Activated CD4-positive, alpha-beta T cell treated with anti-CD3 and anti-CD28 coated beads, Interleukin-2, amount 50 U/mL, for 4 hours (primary cell): ENCODE results near the gene ZNF808.
A peak's percentile ranks its signal among the peaks of the same experiment; 100 is the strongest.
"Not testable (repeated sequence)": the region's sequence is repeated elsewhere in the genome, so short reads cannot be mapped to it uniquely, and the experiment has no call there.

Experiments used
- DNase-seq, 2 experiments: peaks; one replicate each; pipeline ENCODE4 v3.0.0-alpha.2; 2020

ZNF808 gene

GRCh38 chr19:52601025-52601973 lies 73.8 kb downstream of the ZNF808 start:
- peak; percentile 92 to 93 for DNase-seq

GRCh38 chr19:52601974-52602366 lies 74.5 kb downstream of the ZNF808 start:
- not testable (repeated sequence) for DNase-seq

GRCh38 chr19:52602941-52603340 lies 75.5 kb downstream of the ZNF808 start:
- no peak for DNase-seq

GRCh38 chr19:52603558-52604207 lies 76.2 kb downstream of the ZNF808 start:
- no peak for DNase-seq
